Cardiac ventricle fibroblast (primary cell): ENCODE measurements around the gene ZBTB14. TPM values are rescaled to one million over a fixed set of nuclear protein-coding genes. Genes with fewer than 3 reads are reported as not detected.

Source experiments
- total RNA-seq: library from RNA; depleted of rRNA; stranded (reverse); fragments of >200 nt; gene quantifications from 2 replicates; pipeline ENCODE4 v1.2.3, GENCODE V29; 2015

The ZBTB14 gene
- total RNA-seq, result 4.6 and 8.7 TPM in 2 replicates

GRCh38 chr18:5295231-5295920 is at the start of gene ZBTB14:
ZBTB14 (minus strand) TSS chr18:5295726; CDS start chr18:5293246, 2,480 bp downstream.

Other genes with a start within 250 kb of the ZBTB14 start
- not detected in 2 replicates for gene AKAIN1, start 98.5 kb downstream of the ZBTB14 start, total RNA-seq
- 20.2 and 29.3 TPM in 2 replicates for gene EPB41L3, start 248.3 kb upstream of the ZBTB14 start, total RNA-seq